Body of pancreas (tissue), 4 donors: Measurements from ENCODE around the gene EMILIN3.

Experiments used
- CTCF ChIP-seq, 7 experiments: fragments of 450-650 bp in 4 of 7; fragments of 200-600 bp in 3 of 7; sonication (generic) in 3 of 7; IDR thresholded peaks; one replicate each; pipeline ENCODE4 v1.5.1; 2016 to 2019; ENCODE audit warnings: antibody characterized with exemption in 7 of 7
- POLR2A ChIP-seq, 3 donors: fragments of 450-650 bp; IDR thresholded peaks; one replicate each; pipeline ENCODE4 v1.6.1; 2016; ENCODE audit warnings: antibody characterized with exemption in 3 of 3, mild to moderate bottlenecking in 2 of 3

GRCh38 chr20:41367393-41367695, 726 bp upstream of the EMILIN3 start:
- TF ChIP-seq POLR2A (IDR thresholded peaks at IDR 0.05) = no peak
- no peak for TF ChIP-seq CTCF (IDR thresholded peaks at IDR 0.05)
